NCI-H146 treated with DMSO at 0.1 percent for 48 hours (cell line): ENCODE data around the gene KLHL12.

Experiments used
- DNase-seq: peaks from one replicate; lab custom pipeline; 2025; ENCODE audit not compliant: unreplicated experiment; lab: John Stamatoyannopoulos, UW

Gene KLHL12

DNA sequence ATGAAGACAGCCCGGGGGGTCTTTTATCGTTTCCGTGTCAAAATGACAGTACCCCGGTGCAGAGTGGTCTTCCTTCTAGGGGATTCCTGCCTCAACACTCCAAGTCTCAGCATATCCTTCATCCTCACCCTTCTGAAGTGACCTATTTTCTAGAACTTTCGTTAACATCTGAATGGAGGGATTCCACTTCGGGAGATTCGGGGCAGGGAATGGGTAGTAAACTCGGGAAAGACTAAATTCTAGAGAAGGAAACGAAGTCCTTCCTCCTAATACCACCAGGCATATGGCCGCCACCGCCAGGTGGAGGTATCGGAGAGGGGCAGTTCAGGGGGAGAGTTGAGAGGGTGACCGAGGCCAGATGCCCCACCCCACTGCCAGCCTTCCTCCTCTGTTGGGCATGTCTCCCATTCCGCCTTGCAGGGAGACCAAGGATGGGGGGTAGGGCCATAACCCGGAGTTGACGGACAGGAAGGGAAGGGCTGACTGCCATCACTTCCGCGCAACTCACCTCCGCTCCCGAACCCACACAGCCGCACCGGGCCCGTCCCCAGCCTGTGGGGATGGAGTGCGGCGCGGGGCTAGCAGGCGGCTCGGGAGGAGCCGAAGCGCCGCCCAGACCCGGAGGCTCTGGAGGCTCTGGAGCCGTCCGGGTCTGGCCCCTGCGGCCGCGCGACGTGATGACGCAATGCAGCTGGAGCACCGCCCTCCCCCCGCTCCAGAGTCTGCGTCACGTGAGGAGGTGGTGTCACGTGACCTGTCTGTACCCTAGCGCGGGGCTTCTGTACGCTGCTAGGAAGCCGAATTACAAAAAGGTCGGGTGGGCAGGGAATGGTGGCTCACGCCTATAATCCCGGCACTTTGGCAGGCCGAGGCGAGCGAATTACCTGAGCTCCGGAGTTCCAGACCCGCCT lies at the start of gene KLHL12:
Gene KLHL12 (minus strand): TSS at position 654 of the 911 bp plus-strand sequence. CDS start 2,072 bp downstream, outside the sequence.
- peak; percentile 95 for DNase-seq

DNA sequence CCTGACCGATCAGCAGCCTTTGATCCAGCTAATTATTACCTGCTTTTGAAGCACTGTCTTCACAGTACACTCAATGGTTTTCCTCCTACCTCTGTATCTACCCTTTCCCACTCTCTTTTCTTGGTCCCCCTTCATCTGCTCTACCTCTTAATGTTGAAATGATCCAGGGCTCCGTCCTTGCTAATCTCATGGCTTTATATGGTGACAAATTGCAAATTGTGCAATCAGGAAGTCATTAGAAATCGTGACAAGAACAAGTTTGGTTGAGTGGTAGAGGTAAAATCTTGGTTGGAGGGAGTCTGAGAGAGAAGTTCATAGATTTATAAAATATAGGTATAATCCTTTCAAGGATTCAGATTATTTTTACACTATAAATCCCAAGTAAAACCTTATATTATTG lies 49.6 kb upstream of the KLHL12 start:
- no peak for DNase-seq

DNA sequence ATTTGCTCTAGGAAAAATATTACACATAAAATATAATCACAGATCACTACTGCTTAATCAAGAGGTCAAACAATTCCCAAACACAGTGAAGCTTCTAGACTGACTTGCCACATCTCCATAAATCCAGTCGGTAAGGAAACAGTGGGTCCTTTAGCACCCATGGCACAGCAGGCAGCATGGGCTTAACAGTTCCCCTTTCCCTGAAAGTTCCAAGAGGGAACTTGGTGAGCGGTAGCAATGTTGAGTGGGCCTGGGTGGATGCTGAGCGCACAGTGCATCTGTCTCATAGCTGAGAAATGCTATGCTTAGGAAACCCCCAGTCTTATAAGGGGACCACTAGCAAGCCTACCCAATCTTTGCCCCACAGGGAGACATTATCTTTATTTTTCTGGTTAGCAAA lies 47.8 kb upstream of the KLHL12 start:
- DNase-seq: no peak

DNA sequence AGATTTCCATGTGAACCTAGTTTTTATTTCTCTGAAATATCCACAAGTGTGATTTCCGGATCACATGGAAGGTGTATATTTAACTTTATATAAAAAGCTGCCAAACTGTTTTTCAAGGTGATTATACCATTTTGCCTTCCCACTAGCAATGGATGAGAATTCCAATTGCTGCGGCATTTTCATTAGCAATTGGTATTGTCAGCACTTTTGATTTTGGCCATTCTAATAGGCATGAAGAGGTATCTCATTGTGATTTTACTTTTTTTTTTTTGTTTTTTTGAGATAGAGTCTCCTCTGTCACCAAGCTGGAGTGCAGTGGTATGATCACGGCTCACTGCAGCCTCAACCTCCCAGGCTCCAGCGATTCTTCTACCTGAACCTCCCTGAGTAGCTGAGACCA lies 45.0 kb upstream of the KLHL12 start:
- DNase-seq: no peak

DNA sequence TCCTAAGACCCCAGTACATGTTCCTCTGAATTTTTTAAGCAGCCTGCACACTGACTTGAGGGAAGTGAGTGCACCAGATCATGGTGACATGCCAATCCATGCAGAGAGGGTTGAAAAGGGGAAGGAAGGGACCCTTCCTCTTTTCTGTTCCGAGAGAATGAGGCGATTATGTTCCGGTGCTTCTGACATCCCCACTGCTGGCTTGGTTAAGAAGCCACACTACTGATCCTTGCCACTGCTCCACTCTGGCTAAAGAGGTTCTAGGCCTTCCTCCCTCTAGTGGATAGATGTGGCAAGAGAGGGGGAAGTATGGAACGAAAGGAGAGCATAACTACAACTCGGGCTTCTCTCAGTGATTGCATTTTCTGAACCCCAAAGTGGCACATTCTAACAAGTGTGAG lies 41.9 kb upstream of the KLHL12 start:
- DNase-seq: peak; percentile 39

DNA sequence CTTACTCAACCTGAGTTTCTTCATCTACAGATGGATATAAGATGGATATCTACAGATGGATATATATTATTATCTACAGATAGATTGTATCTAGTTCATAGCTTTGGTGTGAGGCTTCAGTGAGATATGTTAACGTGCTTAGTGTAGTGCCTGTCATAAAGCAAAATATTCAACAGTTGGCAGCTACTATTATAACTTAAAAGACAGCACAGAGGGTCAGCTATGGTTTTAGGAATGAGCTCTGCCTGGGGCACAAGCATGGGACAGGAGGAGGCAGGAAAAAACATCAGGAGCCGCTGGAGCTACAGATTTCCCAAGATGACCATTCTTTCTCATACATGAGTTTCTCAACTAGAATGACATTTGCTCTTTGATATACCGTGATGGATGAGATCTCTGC lies 41.3 kb upstream of the KLHL12 start:
- DNase-seq: no peak

DNA sequence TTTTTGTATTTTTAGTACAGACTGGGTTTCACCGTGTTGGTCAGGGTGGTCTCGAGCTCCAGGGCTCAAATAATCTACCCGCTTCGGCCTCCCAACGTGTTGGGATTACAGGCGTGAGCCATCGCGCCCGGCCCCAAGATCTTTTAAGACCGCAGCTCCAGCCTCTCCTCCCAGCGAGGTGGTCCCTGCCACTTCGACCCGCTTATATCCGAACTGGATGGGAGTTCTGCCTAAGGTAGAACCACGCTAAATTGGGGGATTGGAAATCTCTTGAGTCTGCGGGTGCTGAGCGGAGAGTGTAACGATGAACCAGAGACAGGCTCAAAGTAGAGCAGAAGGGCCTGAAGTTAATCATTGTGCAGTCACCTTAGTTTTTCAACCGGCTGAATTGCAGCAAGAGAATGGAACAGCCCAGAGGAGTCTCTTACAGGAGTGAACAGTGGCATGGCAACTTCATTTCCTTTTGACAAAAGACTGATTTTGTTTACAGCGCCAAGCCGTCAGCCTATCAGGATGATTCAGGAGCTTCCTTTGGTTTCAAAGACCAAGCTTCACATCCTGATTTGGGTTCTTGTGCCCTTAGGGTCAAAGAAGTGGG lies 40.7 kb upstream of the KLHL12 start:
- peak; percentile 28 for DNase-seq

DNA sequence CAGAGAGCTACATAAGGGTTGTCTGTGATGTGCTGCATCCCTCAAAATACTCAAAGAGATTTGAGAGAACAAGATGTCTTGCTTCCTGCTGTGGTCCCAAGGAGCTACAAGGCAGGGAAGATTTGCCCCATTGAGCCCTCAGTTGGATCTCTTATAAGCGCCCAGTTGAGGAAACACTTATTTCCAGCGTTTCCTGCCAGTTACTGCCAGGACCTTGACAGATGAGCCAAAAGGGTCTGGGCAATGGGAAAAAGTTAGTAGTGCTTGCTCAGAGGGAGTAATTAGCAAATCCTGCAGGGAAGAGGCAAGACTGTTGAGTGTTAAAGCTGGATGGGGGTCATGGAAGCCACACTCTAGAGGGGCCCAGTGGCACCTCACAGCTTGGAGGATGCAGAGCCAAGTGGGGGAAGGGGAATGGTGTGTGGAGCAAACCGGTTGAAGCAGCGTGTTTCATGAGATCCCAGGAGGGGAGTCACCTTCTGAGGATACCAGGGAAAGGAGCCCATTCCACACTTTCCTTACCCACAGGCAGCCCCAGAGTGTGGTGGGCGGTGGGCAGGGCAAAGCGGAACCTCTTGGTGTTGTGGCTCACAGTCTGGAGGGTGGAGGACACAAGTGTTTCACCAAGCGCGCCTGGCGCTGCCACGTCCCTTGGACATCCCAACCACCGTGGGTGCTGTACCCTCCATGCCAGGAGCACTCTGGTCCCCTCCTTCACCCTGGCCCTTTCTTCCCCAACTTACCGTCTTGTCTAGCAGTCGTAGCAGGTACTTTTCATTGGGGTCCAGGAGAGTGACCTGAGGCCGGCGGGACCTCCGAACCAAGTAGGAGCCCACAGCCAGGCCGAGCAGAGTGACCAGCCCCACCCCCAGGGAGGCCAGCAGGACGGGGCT lies 39.2 kb upstream of the KLHL12 start:
- DNase-seq: no peak

DNA sequence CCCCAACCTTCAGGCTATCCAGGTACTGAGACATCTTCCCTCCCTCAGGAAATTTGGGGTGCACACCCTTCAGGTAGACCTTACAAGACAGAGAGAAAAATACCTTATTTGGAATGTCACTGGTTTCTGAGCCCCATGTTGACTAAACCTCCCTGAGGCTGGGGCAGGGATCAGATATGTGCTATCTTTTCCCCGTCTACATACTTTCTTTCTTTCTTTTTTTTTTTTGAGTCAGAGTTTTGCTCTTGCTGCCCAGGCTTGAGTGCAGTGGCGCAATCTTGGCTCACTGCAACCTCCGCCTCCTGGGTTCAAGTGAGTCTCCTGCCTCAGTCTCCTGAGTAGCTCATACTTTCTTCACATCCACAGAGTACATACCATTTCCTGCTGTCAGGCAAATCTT lies 38.4 kb upstream of the KLHL12 start:
- no peak for DNase-seq

DNA sequence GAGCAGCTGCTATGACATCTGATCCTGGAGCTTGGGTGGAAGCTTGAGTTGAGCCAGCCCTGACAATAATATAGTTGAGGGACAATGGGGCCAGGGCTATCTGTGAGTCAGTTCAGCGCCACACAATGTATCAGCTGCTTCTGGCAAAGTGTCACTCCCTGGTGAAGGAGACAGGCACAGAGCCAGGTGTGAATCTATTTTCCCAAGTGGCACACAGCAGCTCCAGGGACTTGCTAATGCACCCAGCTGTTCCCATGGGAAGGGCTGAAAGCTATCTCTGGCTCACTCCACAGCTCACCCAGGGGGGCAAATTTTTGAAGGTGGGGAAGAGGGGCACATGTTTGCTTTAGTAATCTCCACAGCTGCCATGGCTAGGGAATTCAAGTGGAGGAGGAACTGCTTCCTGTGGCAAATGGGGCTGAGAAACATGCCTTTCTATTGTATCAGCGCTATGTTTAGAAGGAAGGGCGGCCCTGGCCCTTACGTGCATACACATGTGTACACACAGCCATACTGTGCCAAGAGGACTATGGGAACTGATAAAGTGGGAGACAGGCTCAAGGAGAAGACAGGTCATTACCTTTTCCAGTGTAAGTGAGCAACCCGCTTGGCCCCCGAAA lies 37.9 kb upstream of the KLHL12 start:
- DNase-seq: peak; percentile 94

DNA sequence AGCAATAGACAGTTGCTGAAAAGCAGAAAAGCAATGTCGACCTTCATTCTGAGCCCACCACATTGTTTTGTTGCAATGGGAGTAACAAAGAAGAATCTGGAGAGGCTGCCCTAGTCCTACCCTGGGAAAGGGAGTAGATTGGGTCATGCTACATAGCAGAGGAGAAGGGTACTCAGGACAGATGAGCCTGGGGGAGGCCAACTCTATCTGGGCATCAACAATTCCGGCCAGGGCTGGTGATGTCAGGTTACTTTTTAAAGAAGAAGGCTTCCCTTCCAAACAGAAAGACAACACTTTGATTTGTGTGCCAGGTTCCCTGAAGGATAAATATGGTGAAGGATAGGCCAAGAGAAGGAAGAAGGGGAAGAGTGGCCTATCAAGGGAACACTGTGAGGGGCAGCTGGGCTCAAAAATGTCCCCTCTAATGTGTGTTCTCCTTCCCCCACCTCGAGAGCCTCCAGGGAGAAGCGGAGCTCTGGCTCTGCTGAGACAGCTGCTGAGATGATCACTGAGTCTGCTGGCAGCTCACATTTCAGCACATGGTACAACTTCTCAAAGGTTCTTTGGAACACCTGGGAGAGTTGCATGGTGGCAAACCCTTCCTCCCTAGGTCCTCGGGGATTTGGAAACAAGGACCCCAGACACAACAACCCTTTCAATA lies 34.3 kb upstream of the KLHL12 start:
- no peak for DNase-seq

DNA sequence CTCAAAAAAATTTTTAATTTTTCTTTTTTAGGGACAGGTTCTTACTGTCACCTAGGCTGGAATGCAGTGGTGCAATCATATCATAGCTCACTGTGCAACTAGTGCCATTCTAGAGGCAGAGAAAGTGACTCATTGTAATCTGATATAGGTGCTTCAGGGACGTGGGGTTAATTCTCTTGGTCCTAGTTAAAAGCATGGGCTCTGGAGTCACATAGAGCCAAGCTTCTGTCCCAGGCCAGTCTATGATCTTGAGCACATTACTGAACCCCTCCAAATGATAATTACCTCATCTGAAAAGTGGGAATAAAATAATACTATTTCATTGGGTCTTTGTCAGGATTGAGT lies 32.2 kb upstream of the KLHL12 start:
- no peak for DNase-seq

DNA sequence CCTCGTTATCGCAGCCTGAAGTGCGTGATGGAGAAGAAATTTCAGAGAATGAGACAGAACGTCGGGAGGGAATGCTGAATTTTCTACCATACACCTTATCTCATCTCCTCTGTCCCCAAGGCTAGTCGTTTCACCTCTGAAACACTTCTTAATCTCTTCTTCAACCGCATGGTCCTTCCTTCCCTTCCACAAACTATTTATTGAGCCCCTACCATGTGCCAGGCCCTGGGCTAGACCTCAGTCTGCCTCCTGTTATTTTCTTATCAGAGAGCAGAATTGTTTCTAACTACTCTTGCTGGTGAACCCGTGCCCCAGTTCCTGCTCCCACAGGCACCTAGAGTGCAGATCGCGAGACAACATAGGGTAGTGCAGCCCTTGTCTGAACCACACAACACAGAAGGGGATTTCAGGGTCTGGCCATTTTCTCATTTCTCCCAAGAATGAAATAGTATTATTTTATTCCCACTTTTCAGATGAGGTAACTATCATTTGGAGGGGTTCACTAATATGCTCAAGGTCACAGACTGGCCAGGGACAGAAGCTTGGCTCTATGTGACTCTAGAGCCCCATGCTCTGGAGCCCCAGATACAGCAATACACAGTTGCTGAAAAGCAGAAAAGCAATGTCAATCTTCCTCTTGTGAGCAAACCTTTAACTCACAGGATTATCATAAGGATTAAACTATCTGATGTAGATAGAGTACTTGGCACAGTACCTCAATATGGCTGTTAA lies 31.7 kb upstream of the KLHL12 start:
- DNase-seq: no peak

DNA sequence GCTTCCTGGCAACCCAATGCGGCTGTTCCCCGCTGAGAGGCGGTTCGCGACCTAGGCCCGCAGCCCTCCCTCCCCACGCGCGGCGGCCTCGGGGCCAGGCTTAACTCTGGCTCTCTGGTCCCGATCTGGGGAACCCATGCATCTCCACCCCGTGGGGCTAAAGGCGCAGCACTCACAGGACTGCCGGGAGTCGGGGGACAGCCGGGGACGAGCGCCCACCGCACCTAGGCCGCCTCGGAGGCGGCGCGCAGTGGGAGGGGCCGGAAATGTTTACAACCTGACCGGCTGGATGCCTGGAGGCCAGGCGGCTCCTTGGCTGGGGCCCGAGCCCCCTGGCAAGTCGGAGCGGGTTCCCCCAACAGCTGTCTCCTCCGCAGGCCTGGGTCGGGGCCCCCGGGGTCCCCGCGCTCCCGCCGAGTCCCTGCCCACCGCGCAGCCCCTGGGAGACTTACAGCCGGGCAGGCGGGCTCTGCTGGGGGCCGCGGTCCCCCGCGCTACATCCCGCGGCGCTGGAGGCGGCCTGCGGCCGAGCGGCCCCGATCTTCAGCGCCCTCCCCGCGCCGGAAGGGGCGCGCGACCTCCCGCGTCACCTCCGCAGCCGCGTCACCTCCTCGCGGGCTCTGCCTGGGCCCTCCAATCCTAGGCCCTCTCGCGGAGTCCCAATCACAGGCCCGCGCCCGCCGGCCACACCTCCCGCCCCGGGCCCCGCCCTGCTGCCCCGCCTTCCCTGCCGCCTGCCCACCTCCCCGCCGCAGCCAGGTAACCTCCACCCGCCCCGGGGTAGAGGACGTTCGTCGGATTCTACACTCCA lies 30.9 kb upstream of the KLHL12 start, which contains the start of gene ADIPOR1:
Gene ADIPOR1 (minus strand): TSS at position 580 of the 811 bp plus-strand sequence. CDS start 7,242 bp downstream, outside the sequence.
- peak; percentile 76 for DNase-seq

DNA sequence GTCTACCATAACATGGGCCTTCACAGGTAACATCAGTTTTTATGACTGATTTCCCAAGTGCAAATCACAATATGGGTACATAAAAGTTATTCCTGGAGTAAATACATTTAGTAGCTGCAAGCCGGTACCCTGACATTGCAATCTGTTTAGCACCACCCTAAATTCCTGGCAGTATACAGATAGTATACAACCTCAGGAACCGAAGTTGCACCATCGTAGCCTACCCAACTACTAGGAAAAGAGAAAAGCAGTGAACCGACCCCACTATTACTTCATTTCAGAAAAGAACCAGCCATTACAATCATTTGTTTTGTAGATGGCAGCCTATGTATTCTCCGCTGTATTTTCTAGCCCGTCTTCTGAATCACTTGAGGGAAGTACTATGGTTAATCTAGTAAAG lies 29.9 kb upstream of the KLHL12 start:
- no peak for DNase-seq

DNA sequence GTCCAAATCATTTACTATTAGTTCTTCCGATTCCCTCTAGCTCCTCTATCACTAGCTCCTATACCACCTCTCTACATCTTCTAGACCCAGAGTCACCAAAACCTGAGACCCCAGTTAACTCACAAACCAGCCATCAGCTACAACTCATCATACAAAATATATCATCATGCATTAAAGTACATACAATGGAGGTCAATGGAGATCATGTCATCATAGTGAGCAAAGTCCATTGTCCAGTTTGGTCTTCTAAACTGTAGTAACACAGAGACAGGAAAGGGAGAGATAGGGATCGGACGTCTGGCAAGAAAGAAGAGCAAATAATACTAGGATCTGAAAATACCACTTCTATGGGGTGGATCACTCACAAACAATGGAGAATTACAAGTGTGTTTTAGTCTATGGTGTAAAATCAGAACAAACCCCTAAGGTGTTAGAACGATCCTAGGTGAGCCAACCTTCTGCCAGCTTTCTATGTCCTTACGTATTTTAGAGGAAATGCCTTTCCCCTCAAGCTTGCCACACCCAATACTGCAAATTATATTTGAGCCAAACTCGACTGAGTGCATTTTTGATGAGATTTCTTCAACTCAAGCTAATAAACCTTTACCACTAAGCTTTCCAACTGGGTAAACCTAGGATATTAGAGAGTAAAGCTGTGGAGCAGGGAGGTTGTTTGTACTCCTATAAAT lies 27.2 kb upstream of the KLHL12 start:
- DNase-seq: no peak

DNA sequence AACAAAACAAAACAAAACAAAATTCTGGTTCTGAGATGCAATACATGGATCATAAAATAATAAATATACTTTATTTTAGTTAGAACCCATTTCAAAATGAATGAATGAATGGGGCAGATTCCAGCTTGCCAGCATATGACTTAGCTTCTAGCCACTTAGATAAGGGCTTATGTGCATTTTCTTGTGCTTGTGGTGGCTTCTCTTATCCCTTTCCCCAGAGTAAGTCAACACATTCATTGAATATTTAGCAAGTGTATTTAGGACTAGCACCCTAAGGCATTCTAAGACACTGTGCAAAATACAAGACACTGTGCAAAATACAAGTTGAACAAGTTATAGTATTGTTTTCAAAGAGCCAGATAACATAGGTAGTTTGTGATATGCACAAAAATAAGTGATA lies 26.4 kb upstream of the KLHL12 start:
- DNase-seq: no peak

DNA sequence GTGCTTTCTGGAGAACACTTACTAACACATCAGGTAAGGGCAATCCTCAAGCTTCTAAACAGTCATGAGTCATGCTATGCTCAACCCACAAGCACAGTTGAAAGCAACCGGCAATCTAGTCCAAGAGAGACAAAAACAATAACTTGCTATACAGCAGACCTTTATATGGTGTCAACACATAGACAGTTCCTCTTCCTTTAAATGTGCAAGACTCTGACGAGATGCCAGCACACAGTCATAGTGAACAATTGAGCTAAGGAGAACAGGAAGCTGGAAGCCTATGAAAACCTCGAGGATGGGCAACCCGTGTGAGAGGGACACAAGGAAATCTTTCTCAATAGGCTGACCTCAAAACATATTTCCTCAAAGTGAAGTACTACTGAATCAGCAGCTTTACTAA lies 25.8 kb upstream of the KLHL12 start:
- DNase-seq: no peak
